ENCODE measurements around the gene ZPBP.

Gene ZPBP

GRCh38 chr7:50092579-50093491, at the start of gene ZPBP:
Gene ZPBP, minus strand, starts transcription at chr7:50093246. Its CDS starts 52 bp downstream, at chr7:50093194.
- DNase-seq (ENCODE audit: low read depth, low spot score): peak; percentile 54

GRCh38 chr7:50142425-50143017, 49.5 kb upstream of the ZPBP start:
- peak; percentile 46 for DNase-seq (ENCODE audit: low read depth, low spot score)

- DNase-seq (ENCODE audit: low read depth, low spot score): no peak
Observed at GRCh38 chr7:50141854-50142253, 48.8 kb upstream of the ZPBP start.

GRCh38 chr7:50141131-50141530, 48.1 kb upstream of the ZPBP start:
- no peak for DNase-seq (ENCODE audit: low read depth, low spot score)

- no peak for DNase-seq (ENCODE audit: low read depth, low spot score)
Observed at GRCh38 chr7:50140688-50141087, 47.6 kb upstream of the ZPBP start.

- no peak for DNase-seq (ENCODE audit: low read depth, low spot score)
Observed at GRCh38 chr7:50138101-50138500, 45.1 kb upstream of the ZPBP start.

- DNase-seq (ENCODE audit: low read depth, low spot score): no peak
Observed at GRCh38 chr7:50125766-50126165, 32.7 kb upstream of the ZPBP start.

- DNase-seq (ENCODE audit: low read depth, low spot score): no peak
Observed at GRCh38 chr7:50121286-50121685, 28.2 kb upstream of the ZPBP start.

- DNase-seq (ENCODE audit: low read depth, low spot score): no peak
Observed at GRCh38 chr7:50119815-50120637, 27.0 kb upstream of the ZPBP start.

- no peak for DNase-seq (ENCODE audit: low read depth, low spot score)
Observed at GRCh38 chr7:50112250-50112649, 19.2 kb upstream of the ZPBP start.

GRCh38 chr7:50101873-50102272, 8.8 kb upstream of the ZPBP start:
- DNase-seq (ENCODE audit: low read depth, low spot score): no peak

GRCh38 chr7:50095634-50096033, 2.6 kb upstream of the ZPBP start:
- DNase-seq (ENCODE audit: low read depth, low spot score): no peak

- DNase-seq (ENCODE audit: low read depth, low spot score): no peak
Observed at GRCh38 chr7:50088463-50089129, 4.5 kb downstream of the ZPBP start.

- no peak for DNase-seq (ENCODE audit: low read depth, low spot score)
Observed at GRCh38 chr7:50085344-50085743, 7.7 kb downstream of the ZPBP start.

- no peak for DNase-seq (ENCODE audit: low read depth, low spot score)
Observed at GRCh38 chr7:50073093-50073492, 20.0 kb downstream of the ZPBP start.

GRCh38 chr7:50069613-50070012, 23.4 kb downstream of the ZPBP start:
- no peak for DNase-seq (ENCODE audit: low read depth, low spot score)

GRCh38 chr7:50068850-50069551, 24.0 kb downstream of the ZPBP start:
- peak; percentile 87 for DNase-seq (ENCODE audit: low read depth, low spot score)

GRCh38 chr7:50068026-50068425, 25.0 kb downstream of the ZPBP start:
- DNase-seq (ENCODE audit: low read depth, low spot score): peak; percentile 47

- DNase-seq (ENCODE audit: low read depth, low spot score): no peak
Observed at GRCh38 chr7:50062951-50063350, 30.1 kb downstream of the ZPBP start.

GRCh38 chr7:50056131-50056530, 36.9 kb downstream of the ZPBP start:
- DNase-seq (ENCODE audit: low read depth, low spot score): no peak

GRCh38 chr7:50047716-50048115, 45.3 kb downstream of the ZPBP start:
- no peak for DNase-seq (ENCODE audit: low read depth, low spot score)

All from astrocyte of the hippocampus (primary cell).